GM12878 (cell line): ENCODE results near the gene IRF2BP1. TPM values are rescaled to one million over a fixed set of nuclear protein-coding genes. Genes with fewer than 3 reads are reported as not detected.

Experiments
- ASH2L ChIP-seq: fragments of 300-600, 200-600 bp; sonication (generic); IDR thresholded peaks from 2 replicates; pipeline ENCODE4 v1.6.1; 2017; ENCODE audit warnings: low read depth, mild to moderate bottlenecking, borderline replicate concordance
- BACH1 ChIP-seq: fragments of 450-650 bp; IDR thresholded peaks from 2 replicates; pipeline ENCODE4 v1.6.1; 2017; ENCODE audit warnings: mild to moderate bottlenecking, borderline replicate concordance
- BCL11A ChIP-seq: IDR thresholded peaks from 2 replicates; pipeline ENCODE4 v1.6.1; 2011; ENCODE audit warnings: low read depth, low read length
- BHLHE40 ChIP-seq, 2 experiments: fragments of 450-650 bp in 1 of 2; IDR thresholded peaks; 2 replicates each; pipeline ENCODE4 v1.6.1; 2011 to 2017; ENCODE audit warnings: low read depth in 2 of 2, borderline replicate concordance in 1 of 2, improper control_type of control experiment in 1 of 2, low read length in 1 of 2, mild to moderate bottlenecking in 1 of 2
- CBFB ChIP-seq: IDR thresholded peaks from 2 replicates; pipeline ENCODE4 v1.6.1; 2016; ENCODE audit warnings: antibody characterized with exemption, low read depth
- CBX5 ChIP-seq: sonication (generic); IDR thresholded peaks from 2 replicates; pipeline ENCODE4 v1.6.1; 2016; ENCODE audit warnings: low read depth, moderate library complexity, mild to moderate bottlenecking, inconsistent platforms
- EZH2 ChIP-seq: IDR thresholded peaks from 2 replicates; pipeline ENCODE4 v1.6.1; 2012; ENCODE audit warnings: low read depth, mild to moderate bottlenecking, control low read depth, inconsistent platforms, low read length, borderline replicate concordance; ENCODE audit not compliant: control insufficient read depth
- GABPA ChIP-seq: IDR thresholded peaks from 2 replicates; pipeline ENCODE4 v1.6.1; 2014; ENCODE audit warnings: antibody characterized with exemption, low read depth, mild to moderate bottlenecking, inconsistent platforms
- IRF4 ChIP-seq: IDR thresholded peaks from 2 replicates; pipeline ENCODE4 v1.6.1; 2011; ENCODE audit warnings: low read depth, low read length
- MTA2 ChIP-seq: fragments of 450-650 bp; IDR thresholded peaks from 2 replicates; pipeline ENCODE4 v1.6.1; 2016; ENCODE audit warnings: low read depth, mild to moderate bottlenecking, moderate library complexity
- NBN ChIP-seq: fragments of 450-650 bp; IDR thresholded peaks from 2 replicates; pipeline ENCODE4 v1.6.1; 2016
- NFYA ChIP-seq: IDR thresholded peaks from 2 replicates; pipeline ENCODE4 v1.6.1; 2011; ENCODE audit warnings: low read depth, mild to moderate bottlenecking, low read length, improper control_type of control experiment, borderline replicate concordance
- NR2C1 ChIP-seq: fragments of 450-650 bp; IDR thresholded peaks from 2 replicates; pipeline ENCODE4 v1.6.1; 2017; ENCODE audit warnings: antibody characterized with exemption, mild to moderate bottlenecking, moderate library complexity
- NR2F1 ChIP-seq: fragments of 450-650 bp; conservative IDR thresholded peaks from 2 replicates; pipeline ENCODE4 v1.6.1; 2017; ENCODE audit warnings: mild to moderate bottlenecking
- RAD21 ChIP-seq: IDR thresholded peaks from 2 replicates; pipeline ENCODE4 v1.6.1; 2011; ENCODE audit warnings: mild to moderate bottlenecking, low read depth, low read length, moderate library complexity; ENCODE audit not compliant: insufficient read depth
- SIN3A ChIP-seq: IDR thresholded peaks from 2 replicates; pipeline ENCODE4 v1.6.1; 2012; ENCODE audit warnings: low read depth, low read length, improper control_type of control experiment
- SMAD5 ChIP-seq: IDR thresholded peaks from 2 replicates; pipeline ENCODE4 v1.6.1; 2016; ENCODE audit warnings: antibody characterized with exemption, low read depth
- SMARCA5 ChIP-seq: fragments of 450-650 bp; IDR thresholded peaks from 2 replicates; pipeline ENCODE4 v1.6.1; 2017; ENCODE audit warnings: mild to moderate bottlenecking
- SPI1 ChIP-seq: IDR thresholded peaks from 2 replicates; pipeline ENCODE4 v1.6.1; 2011; ENCODE audit warnings: low read depth, mild to moderate bottlenecking, low read length, moderate library complexity, borderline replicate concordance; ENCODE audit not compliant: insufficient read depth
- SUZ12 ChIP-seq: fragments of 200-600 bp; sonication (generic); IDR thresholded peaks from one replicate; pipeline ENCODE4 v1.6.1; 2018; ENCODE audit warnings: antibody characterized with exemption, mild to moderate bottlenecking; ENCODE audit not compliant: unreplicated experiment
- ZNF274 ChIP-seq: IDR thresholded peaks from one replicate; pipeline ENCODE4 v1.8.0; 2011; ENCODE audit not compliant: insufficient read length, insufficient read depth
- polyA plus RNA-seq, 11 experiments: library from polyadenylated mRNA; depleted of rRNA in 4 of 11; unstranded in 6 of 11; stranded (reverse) in 5 of 11; fragments of >200 nt; fragmentation: Nextera tagmentation in 4 of 11; fragmentation: Illumina TruSeq in 1 of 11; extraction: Ambion mirVana in 4 of 11; extraction: Trizol in 1 of 11; gene quantifications; 1 replicate in 1 of 11; 2 replicates in 10 of 11; pipeline versions ENCODE4 v1.2.1 to v1.2.3, GENCODE V29; 2011 to 2016; ENCODE audit warnings: inconsistent platforms in 2 of 11, missing spikeins in 2 of 11, low read depth in 1 of 11
- total RNA-seq, 4 experiments: library from RNA; depleted of rRNA in 3 of 4; stranded (reverse); fragments of >200 nt in 3 of 4; fragmentation: Illumina TruSeq in 1 of 4; extraction: Trizol in 1 of 4; gene quantifications; 2 replicates each; pipeline versions ENCODE4 v1.2.1 to v1.2.3, GENCODE V29; 2013 to 2021
- TF ChIP-seq, protein P1 (sequence below): fragments of 450-650 bp; IDR thresholded peaks from 2 replicates; pipeline ENCODE4 v1.6.1; 2016; ENCODE audit warnings: mild to moderate bottlenecking
- TF ChIP-seq, protein P2 (sequence below): fragments of 450-650 bp; IDR thresholded peaks from 2 replicates; pipeline ENCODE4 v1.6.1; 2016; ENCODE audit warnings: mild to moderate bottlenecking
- TF ChIP-seq, protein P3 (sequence below): fragments of 450-650 bp; IDR thresholded peaks from 2 replicates; pipeline ENCODE4 v1.6.1; 2017; ENCODE audit warnings: low read depth, mild to moderate bottlenecking, moderate library complexity

Gene IRF2BP1
- total and polyA plus RNA-seq, 10 of the 15 experiments (the other 5 are each of a cell fraction or from before 2014, with no cell fraction given) = 0.31 to 24.4 (median 4.4) TPM

DNA sequence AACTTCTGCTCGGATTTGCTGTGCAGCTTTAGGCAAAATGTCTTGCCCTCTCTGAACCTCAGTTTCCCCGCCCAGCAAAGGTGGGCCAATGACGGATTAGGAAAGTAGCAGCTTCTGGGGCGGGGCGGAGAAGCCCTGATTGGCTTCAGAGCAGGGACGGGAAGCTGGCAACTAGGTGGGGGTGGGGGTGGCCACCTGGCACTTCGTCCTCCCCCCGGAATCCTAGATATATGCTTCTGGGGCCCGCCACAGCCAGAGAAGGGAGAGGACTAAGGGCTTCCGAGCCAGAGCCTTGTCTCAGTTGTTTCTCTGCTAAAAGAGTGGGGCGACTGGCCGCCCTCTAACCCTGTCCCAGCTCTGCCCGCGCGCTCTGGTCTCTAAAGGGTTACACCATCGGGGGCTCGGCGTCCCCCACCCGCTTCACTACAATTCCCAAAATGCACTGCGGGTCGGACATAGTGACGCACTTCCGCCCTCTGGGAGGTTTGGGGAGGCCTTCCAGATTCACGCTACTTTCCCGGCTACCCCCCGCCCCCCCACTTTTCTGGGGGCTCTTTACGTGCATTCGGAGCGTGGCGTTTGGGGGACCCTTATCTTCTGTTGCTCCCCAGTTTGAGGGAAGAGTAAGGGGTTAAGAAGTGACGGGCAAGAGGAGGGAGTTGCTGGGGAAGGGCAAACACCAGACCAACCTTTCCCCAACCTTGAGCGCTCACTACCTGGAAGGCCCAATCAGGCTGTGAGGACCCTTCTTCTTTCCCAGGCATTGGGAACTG lies 672 bp upstream of the IRF2BP1 start (continued):
- TF ChIP-seq RAD21 = no peak
- peak; percentile 91 for TF ChIP-seq GABPA
- TF ChIP-seq BHLHE40 (IDR thresholded peaks at IDR 0.05; ENCODE audit: borderline replicate concordance in 1 of 2, low read depth in 2 of 2, low read length in 1 of 2) = peak; percentile 4 to 36; a peak in 1 of 4 replicates
- no peak for TF ChIP-seq ASH2L
- peak; percentile 60; the same call in 1 of the 2 replicates for TF ChIP-seq MTA2
- no peak for TF ChIP-seq ZNF274
- TF ChIP-seq, protein P1, sequence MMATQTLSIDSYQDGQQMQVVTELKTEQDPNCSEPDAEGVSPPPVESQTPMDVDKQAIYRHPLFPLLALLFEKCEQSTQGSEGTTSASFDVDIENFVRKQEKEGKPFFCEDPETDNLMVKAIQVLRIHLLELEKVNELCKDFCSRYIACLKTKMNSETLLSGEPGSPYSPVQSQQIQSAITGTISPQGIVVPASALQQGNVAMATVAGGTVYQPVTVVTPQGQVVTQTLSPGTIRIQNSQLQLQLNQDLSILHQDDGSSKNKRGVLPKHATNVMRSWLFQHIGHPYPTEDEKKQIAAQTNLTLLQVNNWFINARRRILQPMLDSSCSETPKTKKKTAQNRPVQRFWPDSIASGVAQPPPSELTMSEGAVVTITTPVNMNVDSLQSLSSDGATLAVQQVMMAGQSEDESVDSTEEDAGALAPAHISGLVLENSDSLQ = no peak
- TF ChIP-seq, protein P2, sequence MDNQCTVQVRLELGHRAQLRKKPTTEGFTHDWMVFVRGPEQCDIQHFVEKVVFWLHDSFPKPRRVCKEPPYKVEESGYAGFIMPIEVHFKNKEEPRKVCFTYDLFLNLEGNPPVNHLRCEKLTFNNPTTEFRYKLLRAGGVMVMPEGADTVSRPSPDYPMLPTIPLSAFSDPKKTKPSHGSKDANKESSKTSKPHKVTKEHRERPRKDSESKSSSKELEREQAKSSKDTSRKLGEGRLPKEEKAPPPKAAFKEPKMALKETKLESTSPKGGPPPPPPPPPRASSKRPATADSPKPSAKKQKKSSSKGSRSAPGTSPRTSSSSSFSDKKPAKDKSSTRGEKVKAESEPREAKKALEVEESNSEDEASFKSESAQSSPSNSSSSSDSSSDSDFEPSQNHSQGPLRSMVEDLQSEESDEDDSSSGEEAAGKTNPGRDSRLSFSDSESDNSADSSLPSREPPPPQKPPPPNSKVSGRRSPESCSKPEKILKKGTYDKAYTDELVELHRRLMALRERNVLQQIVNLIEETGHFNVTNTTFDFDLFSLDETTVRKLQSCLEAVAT = peak; percentile 97
- TF ChIP-seq EZH2 = no peak
- TF ChIP-seq SMARCA5 = peak; percentile 99
- no peak for TF ChIP-seq NR2F1
- TF ChIP-seq, protein P3, sequence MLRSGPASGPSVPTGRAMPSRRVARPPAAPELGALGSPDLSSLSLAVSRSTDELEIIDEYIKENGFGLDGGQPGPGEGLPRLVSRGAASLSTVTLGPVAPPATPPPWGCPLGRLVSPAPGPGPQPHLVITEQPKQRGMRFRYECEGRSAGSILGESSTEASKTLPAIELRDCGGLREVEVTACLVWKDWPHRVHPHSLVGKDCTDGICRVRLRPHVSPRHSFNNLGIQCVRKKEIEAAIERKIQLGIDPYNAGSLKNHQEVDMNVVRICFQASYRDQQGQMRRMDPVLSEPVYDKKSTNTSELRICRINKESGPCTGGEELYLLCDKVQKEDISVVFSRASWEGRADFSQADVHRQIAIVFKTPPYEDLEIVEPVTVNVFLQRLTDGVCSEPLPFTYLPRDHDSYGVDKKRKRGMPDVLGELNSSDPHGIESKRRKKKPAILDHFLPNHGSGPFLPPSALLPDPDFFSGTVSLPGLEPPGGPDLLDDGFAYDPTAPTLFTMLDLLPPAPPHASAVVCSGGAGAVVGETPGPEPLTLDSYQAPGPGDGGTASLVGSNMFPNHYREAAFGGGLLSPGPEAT = peak; percentile 95
- TF ChIP-seq BCL11A = no peak
- peak; percentile 51; the same call in 1 of the 2 replicates for TF ChIP-seq SMAD5
- TF ChIP-seq CBX5 = no peak
- TF ChIP-seq NFYA = no peak
- no peak for TF ChIP-seq CBFB
- 0 out of 2 replicates have a peak, but pooled peaks have one; percentile 14 for TF ChIP-seq BACH1
- peak; percentile 43; the same call in 1 of the 2 replicates for TF ChIP-seq SPI1
- no peak for TF ChIP-seq SUZ12
- TF ChIP-seq SIN3A = peak; percentile 58; the same call in 1 of the 2 replicates
- peak; percentile 83 for TF ChIP-seq NBN
- no peak for TF ChIP-seq IRF4
- TF ChIP-seq NR2C1 = peak; percentile 52; the same call in 1 of the 2 replicates
